ENCODE measurements around the gene LIN28A. TPM values are rescaled to one million over a fixed set of nuclear protein-coding genes. Genes with fewer than 3 reads are reported as not detected.
"Not testable (repeated sequence)": the region's sequence is repeated elsewhere in the genome, so short reads cannot be mapped to it uniquely, and the experiment has no call there.

The LIN28A gene
- total and polyA plus RNA-seq, 12 donors, result 0.23 to 1.2 (median 0.72) TPM; not detected in 9

- H3K4me1 ChIP-seq (replicated peaks in 1 of 2), result no peaks in the 10 kb centered on the region
- no peak overlapping the region for H3K4me3 ChIP-seq
- no peak for DNase-seq
- intact Hi-C loops (cut with DNase I), result no loop called here
- 59 to 75% (median 62%) methylated on average over 6 of the region's 6 CpGs for WGBS, 4 donors
- TF ChIP-seq CTCF (IDR thresholded peaks at IDR 0.05) (no peak), POLR2A (IDR thresholded peaks at IDR 0.05) (no peak)
- H3K27ac ChIP-seq, result no peak overlapping the region
- H3K27me3 ChIP-seq, result peaks cover 8% of the 10 kb centered on the region
- no peaks in the 10 kb centered on the region for H3K36me3 ChIP-seq (replicated peaks in 1 of 2)
- H3K9me3 ChIP-seq (replicated peaks in 1 of 3), result no peaks in the 10 kb centered on the region
Measured at GRCh38 chr1:26370591-26371382, 39.8 kb upstream of the LIN28A start.

DNA sequence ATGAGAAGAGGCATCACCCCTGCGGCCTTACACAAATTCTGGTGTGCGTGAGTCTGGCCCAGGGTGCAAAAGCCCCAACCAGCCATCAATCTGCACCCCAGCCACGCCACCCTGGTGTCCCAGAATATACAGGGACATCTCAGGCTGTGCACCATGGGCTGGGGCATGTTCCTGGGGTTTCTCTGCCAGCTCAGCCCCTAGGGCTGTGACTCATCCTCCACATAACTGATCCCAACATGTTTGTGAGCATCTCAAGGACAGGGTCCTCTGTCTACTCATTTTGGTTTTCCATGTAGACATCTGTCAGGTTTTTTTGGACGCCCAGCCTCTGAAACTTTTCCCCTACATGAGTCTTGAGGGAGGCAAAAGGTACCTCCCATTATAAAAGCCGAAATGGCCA lies 38.6 kb upstream of the LIN28A start:
- TF ChIP-seq CTCF (IDR thresholded peaks at IDR 0.05), result no peak
- TF ChIP-seq POLR2A (IDR thresholded peaks at IDR 0.05), result no peak
- Histone ChIP-seq H3K9me3 (replicated peaks in 1 of 3) (no peaks in the 10 kb centered on the region), H3K36me3 (replicated peaks in 1 of 2) (no peaks in the 10 kb centered on the region), H3K27me3 (peaks cover 8% of the 10 kb centered on the region), H3K4me1 (replicated peaks in 1 of 2) (no peaks in the 10 kb centered on the region), H3K27ac (no peak overlapping the region), H3K4me3 (no peak overlapping the region)
- intact Hi-C loops (cut with DNase I), result no loop called here
- DNase-seq, result no peak
- 82 to 89% (median 85%) methylated on average over 5 of the region's 5 CpGs for WGBS, 4 donors

DNA sequence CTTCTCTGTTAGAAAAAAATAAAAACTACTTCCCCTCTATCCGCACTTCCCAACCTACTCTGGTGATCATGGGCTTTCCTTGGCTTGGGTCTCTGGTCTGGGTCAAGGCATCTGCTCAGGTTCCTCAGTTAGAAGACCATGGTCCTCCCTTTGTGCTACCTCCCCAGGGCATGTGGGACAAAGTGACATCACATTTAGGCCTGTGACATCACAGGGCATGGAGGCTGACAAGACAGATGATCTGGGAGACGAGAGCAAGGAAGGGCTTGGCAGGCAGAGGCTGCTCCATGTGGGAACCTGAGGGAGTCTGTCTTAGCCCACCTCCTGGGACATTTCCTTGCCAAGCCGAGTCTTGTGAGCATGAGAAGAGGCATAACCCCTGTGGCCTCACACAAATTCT lies 38.0 kb upstream of the LIN28A start, which contains the start of gene ZNF683:
Gene ZNF683, minus strand, starts transcription at position 140 of the 400 bp plus-strand sequence. CDS start 4,179 bp downstream, outside the sequence.
- H3K27me3 ChIP-seq; H3K4me3 ChIP-seq; H3K4me1 ChIP-seq (replicated peaks in 1 of 2); H3K9me3 ChIP-seq (replicated peaks in 1 of 3); intact Hi-C loops (cut with DNase I); H3K27ac ChIP-seq; DNase-seq; H3K36me3 ChIP-seq (replicated peaks in 1 of 2): not testable (repeated sequence)
- 72 to 90% (median 77%) methylated on average over 2 to 3 of the region's 3 CpGs for WGBS, 4 donors

- no peak for DNase-seq
- Histone ChIP-seq H3K9me3 (replicated peaks in 1 of 3) (no peaks in the 10 kb centered on the region), H3K27me3 (peaks cover 8% of the 10 kb centered on the region), H3K36me3 (replicated peaks in 1 of 2) (no peaks in the 10 kb centered on the region), H3K4me1 (replicated peaks in 1 of 2) (no peaks in the 10 kb centered on the region), H3K4me3 (no peak overlapping the region), H3K27ac (no peak overlapping the region)
- TF ChIP-seq POLR2A (IDR thresholded peaks at IDR 0.05) (no peak), CTCF (IDR thresholded peaks at IDR 0.05) (no peak)
- intact Hi-C loops (cut with DNase I), result no loop called here
- WGBS, 4 donors, result 68 to 87% (median 84%) methylated on average over 4 of the region's 4 CpGs
Measured at GRCh38 chr1:26373281-26373680, 37.3 kb upstream of the LIN28A start.

- Histone ChIP-seq H3K27ac (no peak overlapping the region), H3K4me3 (no peak overlapping the region), H3K9me3 (replicated peaks in 1 of 3) (no peaks in the 10 kb centered on the region), H3K36me3 (replicated peaks in 1 of 2) (no peaks in the 10 kb centered on the region), H3K27me3 (peaks cover 5% of the 10 kb centered on the region), H3K4me1 (replicated peaks in 1 of 2) (no peaks in the 10 kb centered on the region)
- 62 to 73% (median 68%) methylated on average over 2 of the region's 2 CpGs for WGBS, 4 donors
- no peak for TF ChIP-seq CTCF (IDR thresholded peaks at IDR 0.05)
- TF ChIP-seq POLR2A (IDR thresholded peaks at IDR 0.05), result no peak
- no peak for DNase-seq
- intact Hi-C loops (cut with DNase I), result no loop called here
Measured at GRCh38 chr1:26373789-26374188, 36.8 kb upstream of the LIN28A start.

- WGBS, 4 donors, result 38 to 58% (median 51%) methylated on average over 2 of the region's 2 CpGs
- H3K27me3 ChIP-seq; H3K27ac ChIP-seq; H3K9me3 ChIP-seq (replicated peaks in 1 of 3); H3K36me3 ChIP-seq (replicated peaks in 1 of 2); H3K4me1 ChIP-seq (replicated peaks in 1 of 2); DNase-seq; H3K4me3 ChIP-seq; intact Hi-C loops (cut with DNase I): not testable (repeated sequence)
Measured at GRCh38 chr1:26374361-26374760, 36.3 kb upstream of the LIN28A start.

Data from adrenal gland (tissue), 12 donors.